Gastroesophageal sphincter (tissue), 3 donors: ENCODE measurements around the gene SHISA3.

Source experiments
- CTCF ChIP-seq, 4 experiments: fragments of 200-600 bp in 2 of 4; fragments of 450-650 bp in 2 of 4; sonication (generic) in 1 of 4; IDR thresholded peaks; one replicate each; pipeline ENCODE4 v1.5.1; 2017 to 2019; ENCODE audit warnings: antibody characterized with exemption in 4 of 4, mild to moderate bottlenecking in 2 of 4, moderate library complexity in 2 of 4
- POLR2A ChIP-seq, 2 donors: fragments of 450-650 bp; IDR thresholded peaks; one replicate each; pipeline ENCODE4 v1.6.1; 2017; ENCODE audit warnings: antibody characterized with exemption in 2 of 2, mild to moderate bottlenecking in 2 of 2, moderate library complexity in 1 of 2

GRCh38 chr4:42428036-42428435 is 30.7 kb downstream of the SHISA3 start:
- TF ChIP-seq CTCF (IDR thresholded peaks at IDR 0.05) (no peak), POLR2A (IDR thresholded peaks at IDR 0.05) (no peak)
